GM21786 (cell line): ENCODE data around the gene AP2A2.

Experiments used
- ATAC-seq: cut with Tn5 transposase; IDR thresholded peaks from one replicate; pipeline ENCODE4 v1.9.1; 2021; ENCODE audit not compliant: unreplicated experiment

The AP2A2 gene

DNA sequence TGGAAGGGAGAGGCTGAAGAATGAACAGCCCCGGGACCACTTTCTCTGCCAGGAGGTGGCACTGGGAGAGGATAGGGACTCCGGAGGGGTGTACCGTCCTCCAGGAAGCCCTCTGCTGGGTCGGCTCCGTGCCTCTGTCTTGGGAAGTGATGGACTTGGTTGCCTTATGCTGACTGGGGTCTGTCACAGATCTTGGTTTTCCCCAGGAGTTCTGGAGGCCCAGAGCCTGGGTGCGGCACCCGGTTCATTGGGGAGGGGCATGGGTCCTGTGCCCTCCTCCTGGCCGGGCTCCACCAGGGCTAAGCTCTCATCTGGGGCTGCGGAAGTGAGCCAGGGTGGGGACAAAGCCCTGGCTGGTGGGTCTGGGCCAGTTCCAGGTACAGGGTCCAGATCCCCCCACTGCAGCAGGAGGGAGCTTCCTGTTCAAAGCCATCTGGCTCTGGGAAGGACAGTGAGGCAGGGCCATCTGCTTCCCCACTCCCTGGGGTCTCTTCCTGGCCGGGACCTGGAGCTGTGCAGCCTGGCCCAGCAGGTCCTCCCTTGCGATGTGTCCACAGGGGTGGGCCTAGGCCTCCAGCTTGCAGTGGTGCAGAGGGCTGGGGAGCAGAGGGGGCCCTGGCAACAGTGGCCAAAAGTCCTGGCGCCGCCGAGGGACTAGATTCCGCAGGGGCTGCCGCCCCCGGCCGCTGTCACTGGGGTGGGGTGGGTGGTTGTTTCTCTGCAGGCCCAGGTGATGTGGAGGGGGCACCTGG is 1.1 kb upstream of the AP2A2 start:
- ATAC-seq, result no peak

DNA sequence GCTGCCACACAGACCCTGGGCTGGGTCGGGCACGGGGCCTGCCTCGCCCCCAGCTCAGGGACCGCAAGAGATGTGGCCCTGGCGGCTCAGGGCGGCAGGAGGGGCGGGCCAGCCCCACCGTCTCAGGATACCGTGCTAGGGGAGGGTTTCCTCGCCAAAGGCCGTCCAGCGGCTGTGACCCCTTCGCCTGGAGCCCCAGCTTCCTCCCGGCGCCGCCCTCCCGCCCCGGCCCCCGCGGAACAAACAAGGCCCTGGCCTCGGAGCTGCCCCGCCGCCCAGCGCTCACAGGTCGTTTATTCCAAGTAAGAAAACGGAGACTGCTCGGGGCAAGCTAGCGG is 543 bp upstream of the AP2A2 start:
- ATAC-seq, result no peak

DNA sequence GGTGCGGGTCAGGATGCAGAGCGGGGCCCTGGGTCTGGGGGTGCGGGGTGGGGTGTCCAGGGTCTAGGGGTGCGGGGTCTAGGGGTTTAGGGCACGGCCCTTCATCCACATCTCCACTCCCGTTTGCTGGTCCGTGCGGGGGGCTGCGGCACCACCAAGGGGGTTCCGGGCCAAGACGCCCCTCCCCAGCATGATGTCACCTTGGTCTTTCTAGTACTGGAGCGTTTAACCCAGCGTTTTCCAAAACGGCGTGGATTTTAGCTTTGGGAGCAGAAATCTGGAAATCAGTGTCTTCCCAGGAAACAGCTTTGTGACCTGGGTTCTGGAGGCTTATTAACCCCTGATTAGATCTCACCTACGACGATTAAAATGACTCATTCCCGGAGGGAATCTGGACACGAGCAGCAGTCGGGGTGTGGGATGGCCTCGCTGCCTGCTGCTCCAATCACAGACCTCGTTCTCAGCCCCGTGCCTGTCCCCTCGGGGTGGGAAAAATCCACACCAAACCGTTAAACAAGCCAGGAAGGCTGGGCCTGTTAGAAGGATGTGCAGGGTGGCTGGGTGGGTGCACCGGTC is 759 bp downstream of the AP2A2 start:
- ATAC-seq, result no peak

DNA sequence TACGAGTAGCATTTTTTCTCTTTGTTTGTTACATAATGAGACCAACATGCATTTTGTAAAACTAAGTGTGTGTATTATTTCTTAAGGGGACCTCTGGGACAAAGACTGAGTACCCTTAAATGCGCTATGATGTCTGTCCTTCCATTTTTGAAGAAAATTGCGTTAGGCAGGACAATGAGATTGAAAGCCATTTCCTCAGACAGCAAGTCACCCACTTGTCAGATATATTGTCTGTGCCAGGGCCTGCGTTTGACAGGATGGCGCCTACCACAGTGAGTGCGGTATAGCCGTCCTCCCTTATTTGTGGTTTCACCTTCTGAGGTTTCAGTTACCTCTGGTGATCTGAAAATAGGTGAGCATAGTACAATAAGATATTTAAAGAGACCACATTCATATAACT is 2.2 kb downstream of the AP2A2 start:
- ATAC-seq, result no peak

DNA sequence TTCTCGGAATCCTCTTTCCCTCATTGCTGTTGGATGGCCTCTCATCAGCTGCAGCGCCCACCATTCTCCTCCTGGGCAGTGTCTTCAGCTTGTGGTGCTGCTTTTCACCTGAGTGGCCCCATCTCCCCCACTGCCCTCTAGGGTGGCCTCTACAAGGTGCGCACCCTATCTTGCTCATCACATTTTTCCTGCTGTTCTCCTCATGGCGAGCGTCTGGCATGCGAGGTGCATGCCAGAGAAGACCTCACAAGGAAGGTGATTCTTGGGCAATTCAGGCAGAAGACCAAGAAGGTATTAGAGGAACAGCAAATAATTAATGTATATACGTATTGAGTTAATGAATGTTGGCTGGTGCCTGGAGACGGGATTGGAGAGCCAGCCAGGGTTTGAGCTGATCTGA is 3.1 kb downstream of the AP2A2 start:
- no peak for ATAC-seq

DNA sequence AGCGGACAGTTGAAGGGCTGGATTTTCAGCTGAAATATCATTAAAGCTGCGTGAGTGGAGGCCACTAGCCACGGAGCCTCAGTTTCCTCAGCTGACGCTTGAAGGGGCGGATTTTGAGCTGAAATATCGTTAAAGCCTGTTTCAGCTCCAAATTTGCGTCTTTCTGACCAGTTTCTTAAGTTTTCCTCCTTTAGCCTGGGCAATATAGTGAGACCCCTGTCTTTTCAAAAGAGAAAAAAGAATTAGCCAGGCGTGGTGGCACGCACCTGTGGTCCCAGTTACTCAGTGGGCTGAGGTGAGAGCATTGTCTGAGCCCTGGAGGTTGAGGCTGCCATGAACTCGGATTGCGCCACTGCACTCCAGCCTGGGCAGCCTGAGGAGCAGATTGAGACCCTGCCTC is 3.7 kb downstream of the AP2A2 start:
- no peak for ATAC-seq

DNA sequence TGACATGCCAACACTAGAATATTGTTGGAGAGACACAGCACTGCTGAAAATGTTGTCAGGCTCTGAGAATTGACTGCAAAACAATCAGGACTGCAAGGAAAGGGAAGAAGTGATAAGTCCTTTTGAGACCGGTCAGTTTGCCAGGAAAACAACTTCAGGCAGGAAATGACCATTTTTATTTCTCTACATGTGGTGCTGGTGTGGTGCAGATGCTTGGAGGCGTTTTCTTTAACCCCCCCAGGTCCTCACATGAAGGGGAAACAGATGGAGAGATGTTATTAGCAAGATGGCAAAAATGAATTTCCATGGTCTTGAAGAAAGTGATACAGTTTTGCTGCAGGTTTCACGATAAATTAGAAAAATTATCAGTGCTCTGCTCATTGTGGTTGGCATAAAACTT is 5.7 kb downstream of the AP2A2 start:
- no peak for ATAC-seq

DNA sequence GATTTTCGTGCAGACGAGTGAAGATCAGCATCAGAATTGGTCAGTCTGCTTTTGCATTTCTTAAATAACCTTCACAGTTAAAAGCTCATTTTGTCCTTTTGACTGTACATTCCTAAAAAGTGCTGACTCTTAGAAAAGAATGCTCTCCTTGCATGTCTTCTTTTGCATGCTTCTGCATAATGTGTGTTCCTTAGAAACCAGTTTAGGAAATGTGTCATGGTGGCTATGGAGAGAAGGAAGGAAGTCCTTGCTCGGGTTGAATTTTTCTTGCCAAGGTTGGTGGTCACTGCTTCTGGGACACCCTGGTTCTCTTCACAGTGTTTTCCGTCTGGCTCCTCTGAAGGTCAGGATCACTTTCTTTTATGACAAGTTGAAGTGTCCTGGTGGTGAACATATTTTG is 6.8 kb downstream of the AP2A2 start:
- no peak for ATAC-seq

DNA sequence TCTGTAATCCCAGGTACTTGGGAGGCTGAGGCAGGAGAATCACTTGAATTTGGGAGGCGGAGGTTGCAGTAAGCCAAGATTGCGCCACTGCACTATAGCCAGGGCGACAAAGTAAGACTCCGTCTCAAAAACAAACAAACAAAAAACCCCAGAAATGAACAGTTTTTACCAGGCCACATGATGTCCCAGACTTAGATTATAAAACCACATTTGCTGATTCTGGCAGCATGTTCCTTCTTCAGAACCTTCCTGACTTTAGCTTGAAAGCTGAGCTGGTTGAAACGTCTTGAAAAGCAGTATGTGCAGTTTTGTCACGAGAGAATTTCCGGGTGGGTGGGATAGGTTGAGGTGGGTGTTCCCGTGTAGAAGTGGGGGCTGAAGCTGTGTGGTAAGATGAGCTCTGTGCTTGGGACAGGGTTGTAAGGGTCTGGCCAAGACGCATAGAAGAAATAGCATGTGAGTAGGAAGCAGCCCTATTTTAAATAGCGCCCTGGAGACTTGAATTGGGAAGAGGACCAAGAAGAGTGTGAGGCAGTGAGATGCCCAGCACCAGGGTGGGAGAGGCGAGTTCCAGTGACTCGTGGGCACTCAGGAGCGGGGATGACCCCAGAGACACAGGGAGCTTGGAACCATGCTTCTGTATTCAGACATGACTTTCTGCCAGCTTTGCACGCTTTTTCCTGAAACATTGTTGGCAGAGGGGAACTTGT is 7.6 kb downstream of the AP2A2 start:
- no peak for ATAC-seq

DNA sequence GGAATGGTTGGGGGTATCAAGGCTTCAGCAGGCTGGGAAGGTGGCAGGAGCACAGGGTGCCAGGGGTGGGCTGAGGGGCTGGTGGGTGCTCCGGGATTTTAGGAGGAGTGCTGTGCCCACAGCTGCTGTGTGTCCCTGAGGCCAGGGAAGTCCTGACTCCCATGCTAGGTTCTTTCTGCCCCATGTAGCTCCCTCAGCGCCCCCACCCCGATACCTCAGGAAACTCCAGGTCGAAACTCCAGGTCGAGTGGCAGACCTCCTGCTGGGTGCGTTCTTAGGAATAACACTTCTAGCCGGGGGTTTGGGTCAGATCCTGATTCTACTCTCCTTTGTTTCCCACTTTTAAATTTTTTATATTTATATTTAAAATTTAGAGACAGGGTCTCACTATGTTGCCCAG is 8.3 kb downstream of the AP2A2 start:
- ATAC-seq, result no peak

DNA sequence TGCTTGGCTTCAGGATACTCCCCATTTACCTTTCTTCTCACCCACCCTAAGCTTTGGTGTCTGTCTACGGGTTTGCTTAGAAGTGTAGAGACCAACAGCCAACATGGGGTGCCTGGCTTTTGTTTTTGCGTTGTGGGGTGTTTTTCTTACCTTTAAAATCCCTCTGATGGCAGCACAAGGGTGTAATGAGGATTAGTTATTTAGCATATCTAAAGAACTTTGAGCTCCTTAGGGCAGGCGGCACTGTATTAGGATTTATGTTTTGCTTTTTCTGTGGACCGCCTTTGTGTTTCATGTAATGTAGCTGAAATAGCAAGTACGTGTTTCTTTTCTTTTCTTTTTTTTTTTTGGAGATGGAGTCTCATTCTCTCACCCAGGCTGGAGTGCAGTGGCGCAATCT is 8.9 kb downstream of the AP2A2 start:
- ATAC-seq, result no peak

DNA sequence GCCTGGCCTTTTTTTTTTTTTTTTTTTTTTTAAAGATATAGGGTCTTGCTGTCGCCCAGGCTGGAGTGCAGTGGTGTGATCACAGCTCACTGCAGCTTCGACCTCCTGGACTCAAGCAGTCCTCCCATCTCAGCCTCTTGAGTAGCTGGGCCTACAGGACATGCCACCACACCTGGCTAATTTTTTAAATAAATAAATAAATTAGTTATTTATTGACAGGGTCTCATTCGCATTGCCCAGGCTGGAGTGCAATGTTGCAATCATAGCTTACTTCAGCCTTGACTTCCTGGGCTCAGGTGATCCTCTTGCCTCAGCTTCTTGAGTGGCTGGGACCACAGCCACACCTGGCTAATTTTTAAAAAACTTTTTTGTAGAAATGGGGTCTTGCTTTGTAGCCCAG is 10.5 kb downstream of the AP2A2 start:
- ATAC-seq, result no peak

DNA sequence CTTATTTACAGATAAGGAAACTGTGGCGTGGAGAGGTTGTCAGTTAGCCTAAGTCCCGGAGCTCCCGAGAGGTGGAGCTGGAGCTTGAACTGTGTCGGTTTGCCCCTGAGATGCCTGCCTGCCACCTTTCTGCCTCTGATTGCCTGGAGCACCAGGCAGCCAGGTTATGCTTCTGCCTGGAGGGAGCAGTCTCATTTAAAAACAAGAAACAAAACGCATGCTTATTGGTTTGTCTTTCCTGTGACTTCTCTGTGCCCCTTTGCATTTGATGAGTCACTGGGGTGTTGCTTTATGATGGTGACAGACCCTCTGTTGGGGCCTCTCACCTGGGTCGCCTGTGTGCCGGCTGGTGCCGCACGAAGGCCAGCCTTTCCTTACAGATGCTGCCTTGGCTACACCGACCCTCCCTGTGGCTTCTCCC is 12.2 kb downstream of the AP2A2 start:
- no peak for ATAC-seq

DNA sequence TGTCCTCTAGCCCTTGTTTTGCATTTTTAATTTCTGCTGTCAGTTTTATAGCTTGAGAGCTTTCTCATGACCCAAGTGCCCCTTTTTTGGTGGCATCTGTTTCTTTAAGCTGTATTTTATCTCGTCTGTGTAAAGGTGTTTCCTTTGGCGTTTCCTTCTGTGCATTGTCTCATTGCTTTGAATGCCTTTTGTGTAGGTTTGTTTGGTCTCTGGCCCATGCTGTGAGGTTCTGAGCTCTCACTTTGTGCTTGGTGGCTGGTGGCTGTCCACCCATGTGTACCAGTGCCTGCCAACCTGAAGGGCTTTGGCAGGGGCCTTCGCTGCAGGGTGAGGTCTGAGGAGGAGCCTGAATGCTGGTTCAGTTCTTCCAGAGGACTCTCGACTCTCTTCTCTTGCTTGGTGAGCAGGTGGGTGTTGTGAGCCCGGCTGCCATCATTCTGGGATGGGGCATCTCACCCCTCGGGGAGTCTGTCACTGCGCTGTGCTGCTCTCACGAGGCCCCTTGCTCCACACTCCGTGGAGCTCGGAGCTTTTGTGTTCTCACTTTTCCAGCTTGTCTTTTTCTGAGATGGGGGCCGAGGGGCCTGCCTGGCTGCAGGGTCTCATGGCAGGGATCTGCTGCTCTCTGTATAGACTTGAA is 14.9 kb downstream of the AP2A2 start:
- ATAC-seq, result no peak

DNA sequence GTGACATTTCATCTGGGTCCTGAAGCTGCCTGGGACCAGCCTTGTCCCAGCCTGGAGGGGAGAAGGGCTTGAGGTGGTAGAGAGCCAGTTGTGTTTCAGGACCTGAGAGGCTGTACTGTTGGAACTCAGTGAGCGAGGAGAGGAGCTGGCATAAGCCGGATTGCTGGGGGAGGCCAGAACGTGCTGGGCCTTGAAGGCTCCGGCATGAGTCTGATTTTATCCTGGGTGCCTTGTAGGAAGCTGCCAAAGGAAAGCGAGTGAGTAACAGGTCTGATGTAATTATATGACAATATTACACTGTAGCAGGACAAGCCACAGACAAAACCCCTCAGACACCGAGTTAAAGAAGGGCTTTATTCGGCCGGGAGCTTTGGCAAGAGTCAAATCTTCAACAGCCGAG is 17.2 kb downstream of the AP2A2 start:
- ATAC-seq, result no peak

DNA sequence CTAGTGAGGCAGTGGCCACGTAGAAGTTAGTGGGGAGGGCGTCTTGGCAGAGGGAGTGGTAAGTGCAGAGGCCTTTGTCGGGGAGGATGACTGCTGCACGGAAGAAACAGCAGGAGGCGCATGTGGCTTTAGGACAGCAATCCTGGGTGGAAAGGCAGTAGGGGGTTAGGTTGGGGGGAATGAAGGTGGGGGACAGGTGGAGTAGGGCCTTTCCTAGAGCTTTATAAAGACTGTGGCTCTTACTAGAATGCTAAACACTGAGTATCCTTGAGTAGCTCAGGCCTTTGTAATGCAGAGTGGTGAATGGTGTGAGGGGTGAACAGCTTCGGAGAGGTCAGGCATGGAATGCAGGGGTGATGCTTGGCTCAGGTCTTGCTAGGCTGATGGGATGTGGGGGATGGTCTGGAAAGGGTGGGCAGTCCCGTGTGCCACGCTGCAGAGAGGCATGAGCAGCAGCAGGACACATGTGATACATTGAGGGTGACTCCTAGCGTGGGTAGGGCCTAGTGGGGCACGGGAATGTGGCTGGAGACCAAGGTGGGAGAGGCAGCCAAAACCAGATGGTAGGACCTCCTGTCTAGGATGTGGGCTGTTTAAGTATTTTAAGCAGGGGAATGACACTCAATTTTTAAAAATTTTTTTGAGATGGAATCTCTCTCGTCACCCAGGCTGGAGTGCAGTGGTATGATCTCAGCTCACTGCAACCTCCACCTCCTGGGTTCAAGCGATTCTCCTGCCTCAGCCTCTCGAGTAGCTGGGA is 19.2 kb downstream of the AP2A2 start:
- no peak for ATAC-seq

DNA sequence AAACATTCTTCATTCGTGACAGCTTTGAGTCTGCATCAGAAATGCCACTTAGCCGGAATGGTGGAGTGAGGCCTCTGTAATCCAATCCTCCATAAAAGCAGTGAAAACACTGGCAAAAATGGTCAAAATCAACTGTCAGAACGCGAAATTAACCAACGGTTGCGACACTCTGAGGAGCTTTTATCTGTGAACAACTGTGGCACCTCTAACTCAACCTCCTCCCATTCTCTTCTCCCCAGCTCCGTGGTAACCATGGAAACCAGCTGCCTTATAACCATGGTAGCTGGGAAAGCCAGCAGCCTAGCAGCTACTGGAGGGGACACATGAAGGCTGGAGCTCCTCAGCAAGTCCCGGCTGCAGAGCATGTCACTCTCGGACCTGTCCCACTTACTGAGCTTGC is 20.3 kb downstream of the AP2A2 start:
- ATAC-seq, result no peak

DNA sequence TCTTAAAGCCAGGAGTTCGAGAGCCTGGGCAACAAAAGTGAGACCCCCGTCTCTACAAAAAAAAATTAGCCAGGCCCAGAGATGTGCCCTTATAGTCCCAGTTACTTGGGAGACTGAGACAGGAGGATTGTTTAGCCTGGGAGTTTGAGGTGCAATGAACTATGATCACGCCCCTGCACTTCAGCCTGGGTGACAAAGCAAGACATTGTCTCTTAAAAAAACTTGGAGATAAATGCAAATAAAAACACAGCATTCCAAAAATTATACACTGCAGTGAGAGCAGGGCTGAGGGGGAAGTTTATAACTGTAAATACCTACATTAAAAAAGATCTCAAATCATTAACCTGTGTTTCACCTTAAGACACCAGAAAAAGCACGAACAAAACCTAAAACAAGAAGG is 22.1 kb downstream of the AP2A2 start:
- no peak for ATAC-seq

DNA sequence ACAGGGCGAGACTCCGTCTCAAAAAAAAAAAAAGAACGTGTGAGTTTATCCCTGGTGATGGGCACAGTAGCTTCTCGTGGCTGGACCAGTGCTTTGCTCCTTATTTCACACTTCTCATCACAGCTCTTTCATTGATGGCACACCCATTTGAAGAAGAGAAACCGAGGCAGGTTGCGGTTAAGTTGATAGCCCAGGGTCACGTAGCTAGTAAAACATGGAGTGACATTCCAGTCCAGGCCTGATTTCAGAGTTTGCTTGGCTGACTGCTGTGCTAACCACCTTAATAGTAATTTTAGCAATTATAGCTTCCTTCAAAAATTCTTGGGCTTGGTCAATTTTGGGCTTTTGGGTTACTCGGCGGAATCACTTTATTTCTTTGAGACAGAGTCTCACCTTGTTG is 25.8 kb downstream of the AP2A2 start:
- ATAC-seq, result no peak

DNA sequence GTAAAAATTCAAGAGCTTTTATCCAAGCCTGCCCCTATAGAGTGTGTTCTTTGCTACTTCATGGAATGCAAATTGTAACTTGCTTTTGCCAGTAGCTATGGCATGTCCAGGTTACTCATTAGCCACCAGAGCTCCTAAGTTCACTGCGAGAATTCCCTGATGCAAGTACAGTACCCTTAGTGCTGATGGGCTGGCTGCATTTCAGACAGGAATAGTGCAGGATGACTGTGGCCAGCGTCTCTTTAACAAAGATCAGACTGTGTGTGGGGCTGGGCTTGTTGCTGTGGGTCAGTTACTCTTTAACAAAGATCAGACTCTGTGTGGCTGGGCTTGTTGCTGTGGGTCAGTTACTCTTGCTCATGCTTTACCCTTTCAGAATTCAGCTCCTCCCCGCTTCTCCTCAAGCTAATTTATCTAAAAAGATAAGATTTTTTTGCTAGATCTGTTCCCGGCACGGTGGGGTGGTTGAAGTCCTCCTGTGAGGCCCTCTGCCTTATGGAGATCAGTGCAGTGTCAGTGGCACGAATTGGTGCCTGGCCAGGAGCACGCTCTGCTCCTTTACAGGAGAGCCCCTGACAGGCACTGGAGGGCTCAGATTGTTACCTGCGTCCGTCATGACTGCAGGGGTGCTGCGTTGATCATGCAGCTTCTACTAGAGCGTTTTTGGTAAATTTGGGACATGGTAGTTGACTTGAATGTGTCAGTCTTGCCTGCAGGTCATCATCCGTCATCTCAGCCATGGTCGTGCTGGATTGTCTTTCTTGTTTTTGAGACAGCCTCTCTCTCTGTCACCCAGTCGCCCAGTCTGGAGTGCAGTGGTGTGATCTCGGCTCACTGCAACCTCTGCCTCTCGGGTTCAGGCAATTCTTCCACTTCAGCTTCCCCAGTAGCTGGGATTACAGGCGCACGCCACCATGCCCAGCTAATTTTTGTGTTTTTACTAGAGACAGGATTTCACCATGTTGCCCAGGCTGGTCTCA is 27.0 kb downstream of the AP2A2 start:
- no peak for ATAC-seq
